ENCODE results near the gene SYTL3. TPM values are rescaled to one million over a fixed set of nuclear protein-coding genes. Genes with fewer than 3 reads are reported as not detected.
A peak's percentile ranks its signal among the peaks of the same experiment; 100 is the strongest.

SYTL3 gene
- total and polyA plus RNA-seq, 9 of the 15 experiments (the other 6 are each of a cell fraction or from before 2014, with no cell fraction given) = 0.04 to 0.46 (median 0.17) TPM; not detected in 1

DNA sequence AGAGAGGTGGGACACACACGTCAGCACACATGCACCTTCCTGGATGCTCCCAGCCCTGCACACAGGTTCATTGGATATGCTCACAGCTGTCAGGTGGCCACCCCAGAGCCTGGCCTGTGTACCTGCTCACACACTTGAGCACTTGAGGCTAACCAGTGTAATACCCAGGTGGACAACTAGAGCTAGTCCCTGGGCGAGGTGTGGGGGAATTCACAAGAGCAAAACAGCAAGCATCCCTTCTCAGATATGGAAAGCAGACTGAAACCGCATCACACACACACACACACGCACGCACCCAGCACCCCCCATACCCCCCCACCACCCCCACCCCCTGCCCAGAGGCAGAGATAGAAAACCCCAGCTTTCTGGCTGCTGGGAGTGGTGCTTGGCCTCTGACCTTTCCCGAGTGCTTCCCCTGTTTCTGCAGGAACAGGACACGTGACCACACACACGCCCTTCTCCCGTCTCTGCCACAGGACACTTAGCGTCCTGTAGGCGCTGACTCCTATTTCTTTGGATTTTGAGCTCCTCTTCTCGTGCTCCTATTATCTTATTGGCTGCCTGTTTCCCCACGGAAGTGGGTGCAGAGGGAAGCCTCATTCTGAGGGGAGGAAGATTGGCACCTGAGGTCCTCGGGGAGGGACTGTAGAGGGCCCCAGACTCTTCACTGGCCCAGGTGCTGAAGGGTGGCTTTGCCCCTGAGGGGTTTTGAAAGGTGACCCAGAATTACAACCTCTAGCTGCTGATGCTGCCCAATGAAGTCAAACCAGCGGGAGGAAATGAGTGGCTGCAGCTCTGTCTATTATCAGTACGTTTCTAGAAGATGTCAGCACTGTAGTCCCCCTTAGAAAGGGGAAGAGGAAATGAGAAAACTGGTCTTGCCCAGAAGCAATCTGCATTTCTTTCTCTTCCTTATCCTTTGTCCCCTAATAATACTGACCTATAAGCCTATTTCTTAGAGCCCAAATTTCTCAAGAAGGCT is 65.8 kb downstream of the SYTL3 start:
- DNase-seq (ENCODE audit: extremely low read depth in 1 of 4, low spot score in 3 of 4) (peak in 3 of 4 experiments; percentile 38 to 49 (median 45)), FAIRE-seq (no peak), ATAC-seq (no peak)
- in situ Hi-C loops (cut with MboI) (loop anchor here (25.0 kb wide), 1 partner anchor 272 kb away; no protein-coding TSS in a partner anchor), intact Hi-C loops (cut with micrococcal nuclease) (no loop called here)
- H3K27ac ChIP-seq (ENCODE audit: extremely low read depth, low read depth, low read length) = no peak overlapping the region
- H2AFZ ChIP-seq (ENCODE audit: low read depth, low read length) = peak overlapping the region; percentile 61
- CTCF ChIA-PET (ENCODE audit: low intra/inter-chr PET ratio) = no interaction called here
- H3K9me1 ChIP-seq (ENCODE audit: control insufficient read depth, insufficient read depth, low read length) = no peaks in the 10 kb centered on the region
- POLR2A ChIA-PET = interaction anchor here (0.6 to 1.6 kb wide), 4 partner anchors 8 to 253 kb away, joined by 3 to 5 read pairs (median 4); no protein-coding TSS in a partner anchor
- 20% methylated on average over 13 of the region's 16 CpGs for WGBS (ENCODE audit: insufficient coverage, low coverage, missing lambda C conversion rate)
- H3K4me1 ChIP-seq (replicated peaks in 1 of 2; ENCODE audit: control insufficient read depth in 2 of 2, insufficient read depth in 2 of 2, low read length in 2 of 2) = peaks cover 3 to 8% of the 10 kb centered on the region in 2 experiments; a peak in 4 of 5 replicates
- no peak overlapping the region for H3K4me3 ChIP-seq
- BruUV-seq (replicated peaks) = no TSS peak
- H3K9me3 ChIP-seq (replicated peaks; ENCODE audit: control insufficient read depth, insufficient read depth, low read depth, low read length) = no peaks in the 10 kb centered on the region
- H3K4me2 ChIP-seq (ENCODE audit: insufficient read depth, low read length) = peak overlapping the region; percentile 44; the same call in 1 of the 2 replicates
- H3K36me3 ChIP-seq (ENCODE audit: control insufficient read depth, insufficient read depth, low read length) = no peaks in the 10 kb centered on the region
- H3K27me3 ChIP-seq (ENCODE audit: control insufficient read depth in 2 of 2, insufficient read depth in 2 of 2, low read length in 2 of 2) = peaks cover 2 to 11% of the 10 kb centered on the region in 2 experiments; a peak in 3 of 5 replicates
- H3K79me2 ChIP-seq (ENCODE audit: control insufficient read depth, insufficient read depth, low read length) = no peaks in the 10 kb centered on the region
- H4K20me1 ChIP-seq (replicated peaks; ENCODE audit: control insufficient read depth, insufficient read depth, low read length) = 0 out of 2 replicates have a peak, but pooled peaks cover 2% of the 10 kb centered on the region
- H3K9ac ChIP-seq (ENCODE audit: insufficient read depth in 1 of 2, low read depth in 2 of 2, low read length in 2 of 2) = no peak overlapping the region; a peak in 1 of 4 replicates
- TF ChIP-seq CXXC5 (CRISPR knock-in tag; IDR thresholded peaks at IDR 0.05) (peak; percentile 42; the same call in 1 of the 2 replicates), KAT8 (IDR thresholded peaks at IDR 0.05; ENCODE audit: low read depth) (no peak), JUN (IDR thresholded peaks at IDR 0.05; ENCODE audit: borderline replicate concordance, low read depth, low read length) (no peak), JUN (CRISPR knock-in tag; IDR thresholded peaks at IDR 0.05; ENCODE audit: borderline replicate concordance) (no peak), ZKSCAN3 (CRISPR knock-in tag; IDR thresholded peaks at IDR 0.05) (no peak), YY1 (IDR thresholded peaks at IDR 0.05; ENCODE audit: borderline replicate concordance in 1 of 3, control insufficient read depth in 1 of 3, extremely low read depth in 1 of 3, insufficient read depth in 3 of 3, insufficient read length in 1 of 3, insufficient replicate concordance in 2 of 3, low read depth in 1 of 3, low read length in 2 of 3) (no peak), ZC3H8 (IDR thresholded peaks at IDR 0.05) (no peak), RBM25 (IDR thresholded peaks at IDR 0.05; ENCODE audit: low read depth, low read length, severe bottlenecking) (no peak), ZNF785 (CRISPR knock-in tag; IDR thresholded peaks at IDR 0.05) (no peak), KDM5B (IDR thresholded peaks at IDR 0.05; ENCODE audit: insufficient replicate concordance, low read depth, low read length) (no peak), ZNF507 (tag; conservative IDR thresholded peaks at IDR 0.05) (no peak)
- TF ChIP-seq, protein P1, sequence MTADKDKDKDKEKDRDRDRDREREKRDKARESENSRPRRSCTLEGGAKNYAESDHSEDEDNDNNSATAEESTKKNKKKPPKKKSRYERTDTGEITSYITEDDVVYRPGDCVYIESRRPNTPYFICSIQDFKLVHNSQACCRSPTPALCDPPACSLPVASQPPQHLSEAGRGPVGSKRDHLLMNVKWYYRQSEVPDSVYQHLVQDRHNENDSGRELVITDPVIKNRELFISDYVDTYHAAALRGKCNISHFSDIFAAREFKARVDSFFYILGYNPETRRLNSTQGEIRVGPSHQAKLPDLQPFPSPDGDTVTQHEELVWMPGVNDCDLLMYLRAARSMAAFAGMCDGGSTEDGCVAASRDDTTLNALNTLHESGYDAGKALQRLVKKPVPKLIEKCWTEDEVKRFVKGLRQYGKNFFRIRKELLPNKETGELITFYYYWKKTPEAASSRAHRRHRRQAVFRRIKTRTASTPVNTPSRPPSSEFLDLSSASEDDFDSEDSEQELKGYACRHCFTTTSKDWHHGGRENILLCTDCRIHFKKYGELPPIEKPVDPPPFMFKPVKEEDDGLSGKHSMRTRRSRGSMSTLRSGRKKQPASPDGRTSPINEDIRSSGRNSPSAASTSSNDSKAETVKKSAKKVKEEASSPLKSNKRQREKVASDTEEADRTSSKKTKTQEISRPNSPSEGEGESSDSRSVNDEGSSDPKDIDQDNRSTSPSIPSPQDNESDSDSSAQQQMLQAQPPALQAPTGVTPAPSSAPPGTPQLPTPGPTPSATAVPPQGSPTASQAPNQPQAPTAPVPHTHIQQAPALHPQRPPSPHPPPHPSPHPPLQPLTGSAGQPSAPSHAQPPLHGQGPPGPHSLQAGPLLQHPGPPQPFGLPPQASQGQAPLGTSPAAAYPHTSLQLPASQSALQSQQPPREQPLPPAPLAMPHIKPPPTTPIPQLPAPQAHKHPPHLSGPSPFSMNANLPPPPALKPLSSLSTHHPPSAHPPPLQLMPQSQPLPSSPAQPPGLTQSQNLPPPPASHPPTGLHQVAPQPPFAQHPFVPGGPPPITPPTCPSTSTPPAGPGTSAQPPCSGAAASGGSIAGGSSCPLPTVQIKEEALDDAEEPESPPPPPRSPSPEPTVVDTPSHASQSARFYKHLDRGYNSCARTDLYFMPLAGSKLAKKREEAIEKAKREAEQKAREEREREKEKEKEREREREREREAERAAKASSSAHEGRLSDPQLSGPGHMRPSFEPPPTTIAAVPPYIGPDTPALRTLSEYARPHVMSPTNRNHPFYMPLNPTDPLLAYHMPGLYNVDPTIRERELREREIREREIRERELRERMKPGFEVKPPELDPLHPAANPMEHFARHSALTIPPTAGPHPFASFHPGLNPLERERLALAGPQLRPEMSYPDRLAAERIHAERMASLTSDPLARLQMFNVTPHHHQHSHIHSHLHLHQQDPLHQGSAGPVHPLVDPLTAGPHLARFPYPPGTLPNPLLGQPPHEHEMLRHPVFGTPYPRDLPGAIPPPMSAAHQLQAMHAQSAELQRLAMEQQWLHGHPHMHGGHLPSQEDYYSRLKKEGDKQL (CRISPR knock-in tag; IDR thresholded peaks at IDR 0.05; ENCODE audit: borderline replicate concordance) = no peak
- TF ChIP-seq, protein P2, sequence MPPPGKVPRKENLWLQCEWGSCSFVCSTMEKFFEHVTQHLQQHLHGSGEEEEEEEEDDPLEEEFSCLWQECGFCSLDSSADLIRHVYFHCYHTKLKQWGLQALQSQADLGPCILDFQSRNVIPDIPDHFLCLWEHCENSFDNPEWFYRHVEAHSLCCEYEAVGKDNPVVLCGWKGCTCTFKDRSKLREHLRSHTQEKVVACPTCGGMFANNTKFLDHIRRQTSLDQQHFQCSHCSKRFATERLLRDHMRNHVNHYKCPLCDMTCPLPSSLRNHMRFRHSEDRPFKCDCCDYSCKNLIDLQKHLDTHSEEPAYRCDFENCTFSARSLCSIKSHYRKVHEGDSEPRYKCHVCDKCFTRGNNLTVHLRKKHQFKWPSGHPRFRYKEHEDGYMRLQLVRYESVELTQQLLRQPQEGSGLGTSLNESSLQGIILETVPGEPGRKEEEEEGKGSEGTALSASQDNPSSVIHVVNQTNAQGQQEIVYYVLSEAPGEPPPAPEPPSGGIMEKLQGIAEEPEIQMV (tag; conservative IDR thresholded peaks at IDR 0.05; ENCODE audit: low read depth) = no peak

Data from K562 (cell line).